Breast epithelium (tissue), 4 donors: Measurements from ENCODE around the gene CTIF. TPM values are rescaled to one million over a fixed set of nuclear protein-coding genes. Genes with fewer than 3 reads are reported as not detected.

Experiments used
- DNase-seq, 2 donors: peaks; one replicate each; pipeline ENCODE4 v3.0.0-alpha.2; 2019; ENCODE audit warnings: low spot score in 2 of 2
- H3K27ac ChIP-seq, 2 donors: fragments of 200-600 bp; sonication (generic) in 1 of 2; one replicate each; pipeline ENCODE4 v1.5.1; 2016 to 2019; ENCODE audit warnings: mild to moderate bottlenecking in 1 of 2
- H3K27me3 ChIP-seq, 2 donors: fragments of 200-600 bp; sonication (generic) in 1 of 2; one replicate each; pipeline versions ENCODE4 v1.5.1 to v1.6.0; 2017 to 2019; ENCODE audit warnings: control low read depth in 1 of 2, mild to moderate bottlenecking in 1 of 2
- H3K36me3 ChIP-seq: fragments of 200-600 bp; one replicate; pipeline ENCODE4 v1.5.1; 2019
- H3K4me1 ChIP-seq, 2 donors: fragments of 200-600 bp; sonication (generic); one replicate each; pipeline ENCODE4 v1.5.1; 2016 to 2019; ENCODE audit warnings: control low read depth in 1 of 2
- H3K4me3 ChIP-seq, 3 donors: fragments of 200-600 bp; sonication (generic); 1 replicate in 2 of 3; 2 replicates in 1 of 3; pipeline ENCODE4 v1.5.1; 2016 to 2019; ENCODE audit warnings: mild to moderate bottlenecking in 3 of 3, moderate library complexity in 2 of 3
- H3K9me3 ChIP-seq, 2 donors: fragments of 200-600 bp; sonication (generic) in 1 of 2; one replicate each; pipeline ENCODE4 v1.5.1; 2016 to 2019; ENCODE audit warnings: control low read depth in 1 of 2
- POLR2A ChIP-seq: fragments of 450-650 bp; IDR thresholded peaks from one replicate; pipeline ENCODE4 v1.6.1; 2016; ENCODE audit warnings: antibody characterized with exemption, mild to moderate bottlenecking, moderate library complexity
- POLR2AphosphoS5 ChIP-seq, 3 donors: sonication (generic); formaldehyde crosslinking; IDR thresholded peaks; one replicate each; pipeline ENCODE4 v1.6.1; 2017; ENCODE audit warnings: antibody characterized with exemption in 3 of 3
- intact Hi-C: fragments of 100-400 bp; cut with DNase I; formaldehyde crosslinking; loops from one replicate; pipeline ENCODE4 v1.15.1; 2023; ENCODE audit warnings: low total_unique reads
- total RNA-seq, 3 donors: library from RNA; depleted of rRNA; stranded (reverse); fragments of >200 nt; gene quantifications; one replicate each; pipeline ENCODE4 v1.1.0, GENCODE V29; 2016
- TF ChIP-seq, protein P1 (sequence below), 3 donors: fragments of 450-650 bp; IDR thresholded peaks; one replicate each; pipeline ENCODE4 v1.5.1; 2016 to 2017; ENCODE audit warnings: antibody characterized with exemption in 3 of 3, mild to moderate bottlenecking in 3 of 3, moderate library complexity in 3 of 3

The CTIF gene
- total RNA-seq, 3 donors from 2014 or later = 28.8 to 78.9 (median 32.6) TPM

DNA sequence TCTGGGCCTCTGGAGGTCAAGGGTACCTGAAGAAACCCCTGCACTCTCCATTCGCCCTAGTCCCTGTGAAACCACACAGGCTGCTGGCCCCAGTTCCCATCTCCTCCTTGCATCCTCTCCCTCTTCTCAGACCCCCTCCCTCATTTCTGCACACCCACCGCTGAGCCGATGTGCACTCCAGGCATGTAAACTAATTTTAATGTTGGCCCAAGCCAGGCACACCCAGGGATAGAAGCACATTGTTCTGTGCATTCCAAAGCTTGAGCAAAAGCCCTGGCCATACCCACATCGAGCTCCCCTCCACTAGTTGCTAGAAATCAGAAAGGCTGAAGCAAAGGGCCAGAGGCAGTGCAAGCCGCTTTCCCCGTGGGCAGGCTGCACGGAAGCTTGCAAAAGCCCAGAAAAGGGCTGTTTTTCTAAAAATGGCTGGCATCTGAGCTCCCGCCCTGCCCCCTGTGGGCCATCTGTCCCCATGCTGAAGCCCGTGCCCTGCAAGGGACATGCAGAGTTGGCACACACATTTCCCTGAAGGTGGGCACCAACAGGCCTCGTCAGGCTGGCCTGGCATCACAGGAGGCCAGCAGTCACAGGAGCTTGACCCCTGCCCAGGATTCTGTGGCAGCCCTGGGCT is 230.3 kb downstream of the CTIF start:
- Histone ChIP-seq H3K9me3 (no peaks in the 10 kb centered on the region), H3K27me3 (no peaks in the 10 kb centered on the region), H3K27ac (no peak overlapping the region), H3K36me3 (no peaks in the 10 kb centered on the region), H3K4me1 (no peaks in the 10 kb centered on the region), H3K4me3 (no peak overlapping the region)
- no peak for DNase-seq
- intact Hi-C loops = no loop called here
- no peak for TF ChIP-seq POLR2A
- no peak for TF ChIP-seq POLR2AphosphoS5 (IDR thresholded peaks at IDR 0.05)
- TF ChIP-seq, protein P1, sequence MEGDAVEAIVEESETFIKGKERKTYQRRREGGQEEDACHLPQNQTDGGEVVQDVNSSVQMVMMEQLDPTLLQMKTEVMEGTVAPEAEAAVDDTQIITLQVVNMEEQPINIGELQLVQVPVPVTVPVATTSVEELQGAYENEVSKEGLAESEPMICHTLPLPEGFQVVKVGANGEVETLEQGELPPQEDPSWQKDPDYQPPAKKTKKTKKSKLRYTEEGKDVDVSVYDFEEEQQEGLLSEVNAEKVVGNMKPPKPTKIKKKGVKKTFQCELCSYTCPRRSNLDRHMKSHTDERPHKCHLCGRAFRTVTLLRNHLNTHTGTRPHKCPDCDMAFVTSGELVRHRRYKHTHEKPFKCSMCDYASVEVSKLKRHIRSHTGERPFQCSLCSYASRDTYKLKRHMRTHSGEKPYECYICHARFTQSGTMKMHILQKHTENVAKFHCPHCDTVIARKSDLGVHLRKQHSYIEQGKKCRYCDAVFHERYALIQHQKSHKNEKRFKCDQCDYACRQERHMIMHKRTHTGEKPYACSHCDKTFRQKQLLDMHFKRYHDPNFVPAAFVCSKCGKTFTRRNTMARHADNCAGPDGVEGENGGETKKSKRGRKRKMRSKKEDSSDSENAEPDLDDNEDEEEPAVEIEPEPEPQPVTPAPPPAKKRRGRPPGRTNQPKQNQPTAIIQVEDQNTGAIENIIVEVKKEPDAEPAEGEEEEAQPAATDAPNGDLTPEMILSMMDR (IDR thresholded peaks at IDR 0.05) = no peak

DNA sequence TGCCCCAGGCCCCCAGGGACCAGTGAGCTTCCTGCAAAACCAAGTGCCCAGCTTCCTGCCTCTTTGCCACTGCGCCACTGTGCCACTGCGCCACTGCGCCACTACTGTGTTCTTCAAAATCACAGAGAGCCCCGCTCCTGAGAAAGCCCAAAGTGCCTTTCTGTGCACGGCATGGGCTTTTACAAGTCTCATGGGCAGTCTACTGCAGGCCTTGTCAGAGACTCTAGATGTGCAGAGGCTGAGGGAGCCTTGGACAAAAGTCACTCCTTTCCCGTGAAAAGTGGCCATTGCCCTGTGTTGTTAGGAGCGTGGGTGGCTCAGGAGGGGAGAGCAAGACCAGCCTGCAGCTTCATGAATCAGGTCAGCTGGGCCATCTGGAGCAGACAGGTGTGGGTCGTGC is 231.4 kb downstream of the CTIF start:
- Histone ChIP-seq H3K27ac (no peak overlapping the region), H3K27me3 (no peaks in the 10 kb centered on the region), H3K4me1 (no peaks in the 10 kb centered on the region), H3K9me3 (no peaks in the 10 kb centered on the region), H3K4me3 (no peak overlapping the region), H3K36me3 (no peaks in the 10 kb centered on the region)
- no peak for DNase-seq
- intact Hi-C loops = loop anchor here (5.0 kb wide), 1 partner anchor 437 kb away; no protein-coding TSS in a partner anchor
- TF ChIP-seq POLR2A = no peak
- no peak for TF ChIP-seq POLR2AphosphoS5 (IDR thresholded peaks at IDR 0.05)
- TF ChIP-seq, protein P1 (IDR thresholded peaks at IDR 0.05) = no peak

DNA sequence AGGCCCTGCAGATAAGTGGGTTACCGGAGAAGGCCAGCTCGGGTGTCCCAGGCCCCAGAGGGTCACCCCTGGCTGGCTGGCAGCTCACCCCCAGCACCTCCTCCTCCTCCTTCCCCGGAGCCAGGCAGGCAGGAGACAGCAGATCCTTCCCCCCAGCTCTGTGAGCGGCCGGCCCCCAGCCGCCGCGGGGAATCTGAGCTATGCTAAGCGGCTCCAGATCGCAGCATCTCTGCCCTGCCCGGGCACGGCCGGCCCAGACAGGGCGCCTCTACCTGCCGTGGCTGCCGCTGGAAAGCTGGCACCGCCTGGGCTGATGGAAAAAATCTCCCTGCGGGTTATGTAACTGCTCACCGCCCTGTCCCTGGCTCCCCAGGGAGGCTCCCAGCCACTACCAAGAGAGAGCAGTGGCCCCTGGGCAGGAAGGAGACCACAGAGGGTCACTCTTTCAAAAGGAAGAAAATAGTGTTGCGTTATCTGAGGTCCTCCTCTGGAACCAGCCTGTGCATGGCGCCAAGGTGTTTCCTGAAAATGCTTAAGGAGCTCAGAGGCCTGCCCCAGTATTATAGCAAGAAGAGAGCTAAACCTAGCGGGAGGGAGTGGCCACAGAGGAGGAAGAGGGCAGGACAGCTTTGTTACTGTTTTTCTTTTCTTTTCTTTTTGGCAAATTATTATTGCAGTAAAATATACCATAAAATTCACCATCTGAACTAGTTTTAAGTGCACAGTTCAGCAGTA is 233.0 kb downstream of the CTIF start:
- intact Hi-C loops = loop anchor here (5.0 kb wide), 1 partner anchor 435 kb away; no protein-coding TSS in a partner anchor
- H3K4me3 ChIP-seq = no peak overlapping the region
- H3K9me3 ChIP-seq = no peaks in the 10 kb centered on the region
- H3K27me3 ChIP-seq = no peaks in the 10 kb centered on the region
- no peaks in the 10 kb centered on the region for H3K4me1 ChIP-seq
- no peaks in the 10 kb centered on the region for H3K36me3 ChIP-seq
- peak overlapping the region; percentile 58 to 80 for H3K27ac ChIP-seq
- DNase-seq = peak in 1 of 2 donors; percentile 63
- TF ChIP-seq, protein P1 (IDR thresholded peaks at IDR 0.05) = no peak
- TF ChIP-seq POLR2AphosphoS5 (IDR thresholded peaks at IDR 0.05) (peak in 1 of 3 donors; percentile 17), POLR2A (no peak)

DNA sequence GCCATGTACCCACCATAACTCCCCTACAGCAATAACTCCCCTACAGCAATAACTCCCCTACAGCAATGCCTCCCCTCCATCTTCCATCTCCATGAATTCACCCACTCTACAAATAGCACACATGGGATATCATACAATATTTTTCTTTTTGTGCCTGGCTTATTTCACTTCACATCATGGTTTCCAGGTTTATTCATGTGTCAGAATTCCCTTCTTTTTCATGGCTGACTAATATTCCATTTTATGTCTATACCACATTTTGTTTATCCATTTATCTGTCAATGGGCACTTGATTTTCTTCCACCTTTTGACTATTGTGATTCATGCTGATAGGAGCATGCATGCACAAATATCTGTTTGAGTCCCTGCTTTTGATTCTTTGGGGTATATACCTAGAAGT is 233.6 kb downstream of the CTIF start:
- Histone ChIP-seq H3K27ac (no peak overlapping the region), H3K4me3 (no peak overlapping the region), H3K27me3 (no peaks in the 10 kb centered on the region), H3K4me1 (no peaks in the 10 kb centered on the region), H3K36me3 (no peaks in the 10 kb centered on the region), H3K9me3 (no peaks in the 10 kb centered on the region)
- TF ChIP-seq POLR2A = no peak
- TF ChIP-seq POLR2AphosphoS5 (IDR thresholded peaks at IDR 0.05) = no peak
- TF ChIP-seq, protein P1 (IDR thresholded peaks at IDR 0.05) = no peak
- DNase-seq = no peak
- intact Hi-C loops = loop anchor here (5.0 kb wide), 1 partner anchor 435 kb away; no protein-coding TSS in a partner anchor

DNA sequence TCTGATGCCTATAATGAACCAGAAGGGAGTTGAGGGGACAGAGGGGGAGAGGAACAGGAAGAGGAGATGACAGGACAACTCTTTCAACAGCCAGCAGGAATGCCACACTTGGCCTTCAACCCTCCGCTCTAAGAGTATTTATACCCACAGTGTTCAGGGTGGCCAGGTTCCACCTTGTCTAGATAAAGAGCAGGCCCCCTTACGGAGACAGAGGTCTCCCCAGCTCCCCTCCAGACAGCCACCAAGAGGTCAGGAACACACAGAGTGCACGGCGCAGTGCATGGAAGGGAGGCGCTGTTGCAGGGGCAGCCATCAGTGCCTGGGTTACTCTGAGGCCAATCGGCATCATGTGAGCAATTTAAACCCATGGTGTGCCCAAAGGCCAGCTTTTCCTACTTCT is 235.0 kb downstream of the CTIF start:
- no peak overlapping the region for H3K27ac ChIP-seq
- H3K4me1 ChIP-seq = no peaks in the 10 kb centered on the region
- no peaks in the 10 kb centered on the region for H3K27me3 ChIP-seq
- no peak for DNase-seq
- TF ChIP-seq, protein P1 (IDR thresholded peaks at IDR 0.05) = no peak
- TF ChIP-seq POLR2A (no peak), POLR2AphosphoS5 (IDR thresholded peaks at IDR 0.05) (no peak)
- H3K4me3 ChIP-seq = no peak overlapping the region
- intact Hi-C loops = loop anchor here (5.0 kb wide), 1 partner anchor 433 kb away; no protein-coding TSS in a partner anchor
- H3K9me3 ChIP-seq = no peaks in the 10 kb centered on the region
- H3K36me3 ChIP-seq = no peaks in the 10 kb centered on the region
